Measurements from ENCODE around the gene PGAM5.

The PGAM5 gene

DNA sequence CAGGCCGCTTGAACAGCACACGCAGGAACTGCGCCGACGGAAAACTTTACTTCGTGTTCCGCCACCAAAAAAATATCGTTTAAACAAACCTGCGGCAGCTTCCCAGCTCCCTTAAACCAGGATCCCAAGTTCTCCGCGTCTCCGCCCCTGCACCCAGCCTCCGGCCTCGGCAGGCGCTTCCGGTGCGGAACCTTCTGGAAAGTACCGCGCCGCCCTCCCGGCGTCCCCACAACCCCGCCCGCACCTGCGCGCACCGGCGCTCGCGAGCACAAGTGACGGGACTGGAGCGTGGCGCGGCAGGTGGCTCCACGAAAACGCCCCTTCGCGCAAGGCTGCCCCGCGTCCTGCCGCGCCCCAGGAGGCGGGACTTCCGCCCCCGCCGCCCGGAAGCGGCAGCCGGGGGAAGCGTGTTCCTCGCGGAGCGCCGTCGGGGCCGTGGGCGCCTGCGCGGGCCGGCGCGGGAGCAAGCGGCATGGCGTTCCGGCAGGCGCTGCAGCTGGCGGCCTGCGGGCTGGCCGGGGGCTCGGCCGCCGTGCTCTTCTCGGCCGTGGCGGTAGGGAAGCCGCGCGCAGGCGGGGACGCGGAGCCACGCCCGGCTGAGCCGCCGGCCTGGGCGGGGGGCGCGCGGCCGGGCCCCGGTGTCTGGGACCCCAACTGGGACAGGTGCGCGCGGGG lies at the start of gene PGAM5:
Gene PGAM5 (plus strand): TSS at position 438 of the 675 bp plus-strand sequence. CDS start 35 bp downstream, at position 473.
- peak; percentile 91 for DNase-seq

GRCh38 chr12:132660996-132661395 lies 49.6 kb upstream of the PGAM5 start:
- no peak for DNase-seq

DNA sequence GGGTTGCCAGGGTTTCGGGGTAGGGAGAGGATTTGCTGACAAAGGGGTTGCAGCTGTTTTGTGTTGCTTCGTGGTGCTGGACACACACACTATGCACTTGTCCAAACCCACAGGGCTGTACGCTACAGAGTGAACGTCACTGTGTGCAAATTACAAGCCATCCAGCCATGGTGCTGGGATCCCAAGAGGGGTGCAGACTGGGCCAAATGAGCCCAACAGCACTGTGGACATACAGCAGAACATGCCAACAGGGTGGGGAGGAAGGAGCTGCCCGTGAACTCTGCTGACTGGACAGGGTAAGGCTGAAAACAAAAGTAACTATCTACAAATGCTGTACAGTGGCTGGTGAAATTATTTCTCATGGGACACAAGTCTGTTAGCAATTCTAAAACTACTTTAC lies 48.7 kb upstream of the PGAM5 start:
- DNase-seq, result no peak

DNA sequence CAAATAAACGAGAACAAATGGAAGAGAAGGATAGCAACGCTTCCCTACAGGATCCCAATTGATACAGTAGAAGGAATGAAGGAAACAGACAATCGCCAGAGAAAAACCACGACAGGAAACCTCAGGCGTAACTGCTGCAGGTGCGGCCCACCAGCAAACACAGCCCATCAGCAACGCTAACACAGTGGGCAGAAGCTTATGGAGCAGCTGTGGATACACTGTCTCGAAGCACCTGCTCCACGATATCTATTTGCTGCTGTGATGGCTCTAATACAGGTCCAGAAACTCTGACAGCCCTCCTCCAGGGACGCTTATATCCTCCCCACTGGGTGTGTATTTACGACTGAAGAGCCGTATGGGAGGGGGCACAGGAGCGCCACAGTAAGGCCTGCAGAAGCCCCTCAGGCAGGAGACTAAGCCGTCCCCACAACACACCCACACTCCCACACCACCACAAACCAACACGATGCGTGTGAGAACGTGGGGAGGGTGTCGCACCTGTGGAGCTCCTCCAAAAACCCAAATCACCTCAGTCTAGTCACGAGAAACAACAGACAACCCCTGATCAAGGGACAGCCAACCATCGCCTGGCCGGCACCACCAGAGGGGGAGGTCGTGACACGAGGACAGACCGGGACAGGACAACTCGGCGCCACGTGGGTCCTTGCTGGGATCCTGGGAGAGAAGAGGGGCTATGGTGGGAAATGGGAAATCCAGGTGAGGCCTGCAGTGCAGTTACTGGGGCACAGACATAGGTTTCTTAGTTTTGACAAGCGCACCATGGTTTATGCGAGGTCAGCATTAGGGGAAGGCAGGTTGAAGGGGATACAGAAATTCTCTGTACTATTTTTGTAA lies 47.5 kb upstream of the PGAM5 start:
- no peak for DNase-seq

- no peak for DNase-seq
These were observed 46.2 kb upstream of the PGAM5 start for GRCh38 chr12:132664206-132665148.

GRCh38 chr12:132665149-132665491 lies 45.5 kb upstream of the PGAM5 start:
- DNase-seq, result no peak

DNA sequence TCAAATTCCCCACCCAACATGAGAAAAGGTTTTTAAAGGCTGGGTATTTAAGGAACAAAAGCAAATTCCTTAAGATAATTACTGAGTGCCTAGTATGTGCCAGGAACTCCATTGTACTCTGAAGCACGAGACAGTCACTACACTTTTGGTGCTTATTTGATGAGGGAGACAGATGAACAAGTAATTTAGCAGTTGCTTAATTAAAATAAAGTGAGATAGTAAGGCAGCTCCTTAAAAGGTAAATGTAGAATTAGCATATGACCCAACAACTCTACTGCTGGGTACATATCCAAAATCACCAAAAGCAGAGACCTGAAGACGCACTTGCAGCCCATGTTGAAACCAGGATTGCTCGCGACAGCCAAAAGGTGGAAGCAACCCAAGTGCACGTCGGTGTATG lies 44.8 kb upstream of the PGAM5 start:
- DNase-seq, result no peak

- no peak for DNase-seq
These were observed 42.2 kb upstream of the PGAM5 start for GRCh38 chr12:132668191-132669088.

DNA sequence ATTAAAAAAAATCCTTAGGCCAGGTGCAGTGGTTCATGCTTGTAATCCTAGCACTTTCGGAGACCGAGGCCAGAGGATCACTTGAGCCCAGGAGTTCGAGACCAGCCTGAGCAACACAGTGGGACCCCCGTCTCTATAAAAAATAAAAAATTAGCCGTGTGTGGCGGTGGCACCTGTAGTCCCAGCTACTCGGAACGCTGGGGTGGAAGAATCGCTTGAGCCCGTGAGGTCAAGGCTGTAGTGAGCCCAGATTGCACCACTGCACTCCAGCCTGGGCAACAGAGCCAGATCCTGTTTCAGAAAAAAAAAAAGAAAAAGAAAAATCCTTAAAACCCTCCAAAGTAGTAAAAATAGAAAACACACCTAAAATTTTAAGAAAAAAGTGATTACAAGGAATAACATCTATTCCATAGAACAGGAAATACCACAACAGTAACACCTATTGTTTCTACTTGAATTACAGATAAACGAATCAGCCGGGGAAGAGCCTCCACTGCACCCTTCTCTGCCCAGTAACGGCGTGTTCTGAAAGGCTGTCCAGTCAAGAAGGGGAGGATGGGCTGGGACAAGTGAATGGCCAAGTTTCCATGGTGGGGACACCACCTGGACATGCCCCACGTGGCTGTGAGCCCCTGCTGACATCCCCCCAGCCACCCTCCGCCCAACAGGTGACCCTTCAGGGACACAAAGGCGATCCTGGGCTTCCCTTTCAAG lies 41.3 kb upstream of the PGAM5 start:
- no peak for DNase-seq

DNA sequence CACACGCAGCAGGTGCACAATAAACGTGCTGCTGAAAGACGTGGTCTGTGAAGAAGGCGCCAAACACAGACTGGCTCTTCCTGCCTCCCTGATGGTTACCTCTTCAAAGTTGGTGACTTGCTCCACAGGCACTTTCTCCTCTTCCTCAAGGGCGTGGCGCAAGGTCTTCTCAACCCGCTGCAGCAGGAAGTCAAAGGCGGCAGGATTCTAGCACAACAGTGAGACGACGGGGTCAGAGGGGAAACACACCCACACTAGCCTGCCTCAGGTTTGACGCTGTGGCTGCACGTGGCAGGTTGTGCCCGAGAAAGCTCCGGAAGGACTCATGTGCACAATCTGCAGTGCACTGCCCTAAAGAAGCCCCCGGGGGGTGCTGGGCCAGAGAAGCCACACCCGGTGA lies 38.5 kb upstream of the PGAM5 start:
- DNase-seq, result no peak

DNA sequence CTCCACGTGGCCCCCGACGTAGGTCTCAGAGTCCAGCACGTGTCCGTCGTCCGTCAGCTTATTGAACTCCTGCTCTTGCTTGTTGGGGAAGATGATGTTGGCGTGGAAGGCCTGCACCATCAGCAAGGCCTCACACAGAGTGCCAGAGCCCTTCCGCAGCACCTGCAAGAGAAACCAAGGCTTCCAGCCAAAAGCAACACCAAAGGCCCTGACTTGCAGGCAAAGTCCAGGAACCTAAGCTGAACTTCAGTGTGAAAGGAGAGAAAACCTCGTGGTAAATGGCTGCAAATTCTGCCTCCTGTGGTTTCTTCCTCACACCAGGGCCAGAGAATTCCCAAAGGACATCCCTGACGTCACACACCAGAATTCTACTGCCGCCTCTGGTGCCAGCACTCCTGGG lies 38.0 kb upstream of the PGAM5 start:
- DNase-seq, result no peak

DNA sequence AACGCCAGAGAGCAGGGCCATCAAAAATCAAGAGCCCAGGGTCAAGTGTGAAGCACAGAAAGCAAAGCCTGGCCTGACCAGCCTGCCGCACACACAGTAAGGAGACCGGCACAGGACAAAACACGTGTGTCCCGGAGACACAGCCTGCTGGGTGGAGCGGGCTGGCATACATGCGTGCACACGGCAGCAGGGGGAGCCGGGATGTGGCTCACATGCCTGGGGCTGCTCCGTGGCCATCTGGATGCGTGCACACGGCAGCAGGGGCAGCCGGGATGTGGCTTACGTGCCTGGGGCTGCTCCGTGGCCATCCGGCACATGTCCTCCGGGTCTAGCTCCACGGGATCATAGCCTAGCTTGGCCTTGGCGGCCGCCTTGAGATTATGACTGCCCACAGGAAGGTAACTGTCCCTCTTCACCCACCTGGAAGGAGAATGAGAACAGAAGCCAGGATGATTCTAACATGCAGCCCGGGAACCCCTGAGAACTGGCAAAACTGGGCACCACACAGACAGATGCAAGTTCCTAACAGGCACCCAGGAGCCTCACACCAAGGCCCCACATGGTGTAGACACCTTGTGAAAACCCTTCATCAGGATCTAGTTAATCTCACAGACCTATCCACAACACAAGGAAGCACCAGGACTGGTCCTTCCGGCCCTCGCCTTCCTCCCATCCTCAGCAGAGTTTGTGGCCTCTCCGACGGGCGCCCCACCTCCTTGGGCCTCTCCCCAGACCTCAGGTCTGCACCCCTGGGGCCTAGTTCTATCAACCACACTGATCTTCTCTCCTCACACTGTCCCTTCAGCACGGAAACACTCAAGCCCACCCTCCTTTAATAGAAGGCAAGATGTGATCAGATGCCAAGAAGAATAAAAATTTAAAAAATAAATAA lies 37.1 kb upstream of the PGAM5 start:
- no peak for DNase-seq

DNA sequence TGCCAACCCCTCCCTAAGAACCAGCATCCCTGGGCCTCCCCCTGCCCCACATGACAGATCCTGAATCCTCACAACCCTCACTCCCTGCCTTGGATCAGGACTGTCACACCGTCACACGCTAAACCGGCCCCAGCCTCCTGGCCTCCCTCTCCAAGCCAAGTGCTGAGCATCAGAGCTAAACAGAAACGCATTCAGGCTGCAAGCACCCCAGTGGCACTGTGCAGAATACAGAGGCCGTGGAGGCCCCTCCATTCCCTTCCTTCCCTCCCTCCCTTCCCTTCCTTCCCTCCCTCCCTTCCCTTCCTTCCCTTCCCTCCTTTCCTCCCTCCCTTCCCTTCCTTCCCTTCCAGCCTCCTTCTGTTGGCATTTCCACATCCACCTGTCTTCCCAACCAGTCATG lies 36.1 kb upstream of the PGAM5 start:
- DNase-seq, result no peak

GRCh38 chr12:132675757-132676432 lies 34.7 kb upstream of the PGAM5 start:
- no peak for DNase-seq

DNA sequence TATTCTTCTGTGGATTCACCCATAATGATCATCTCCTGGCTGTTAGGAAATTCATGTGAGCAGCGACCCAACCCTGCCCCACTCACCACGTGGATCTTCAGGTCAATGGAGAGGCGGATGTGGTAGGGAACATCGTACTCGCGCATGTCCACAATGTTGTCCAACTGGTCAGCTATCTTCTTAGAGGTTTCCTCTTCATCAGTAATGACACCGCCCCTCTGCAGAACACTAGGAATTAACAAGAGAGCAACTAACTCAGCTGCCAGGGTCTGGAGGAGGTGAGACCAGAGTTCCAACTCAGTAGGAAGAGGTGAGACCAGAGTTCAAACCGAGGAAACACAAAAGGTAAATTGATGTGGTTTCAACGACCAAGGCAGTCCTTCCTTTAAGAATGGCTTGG lies 33.1 kb upstream of the PGAM5 start:
- no peak for DNase-seq

DNA sequence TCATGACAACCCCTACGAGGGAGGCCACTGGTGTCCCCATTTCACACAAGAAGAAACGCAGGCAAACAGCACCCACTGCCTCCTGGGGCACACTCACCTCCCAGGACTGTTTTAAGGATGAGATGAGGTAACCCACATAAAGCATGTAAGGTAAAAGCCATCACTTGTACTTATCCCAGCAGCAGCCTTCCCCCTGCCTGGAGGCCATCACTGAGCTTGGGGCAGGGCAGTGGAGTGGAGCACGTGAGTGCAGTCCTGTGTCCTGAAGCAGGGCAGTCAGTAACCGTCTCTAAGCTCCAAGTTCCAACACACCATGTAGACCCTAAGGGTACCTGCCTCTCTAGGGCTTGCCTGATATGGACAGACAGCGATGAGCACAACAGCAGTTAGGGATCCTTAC lies 25.2 kb upstream of the PGAM5 start:
- DNase-seq, result no peak

DNA sequence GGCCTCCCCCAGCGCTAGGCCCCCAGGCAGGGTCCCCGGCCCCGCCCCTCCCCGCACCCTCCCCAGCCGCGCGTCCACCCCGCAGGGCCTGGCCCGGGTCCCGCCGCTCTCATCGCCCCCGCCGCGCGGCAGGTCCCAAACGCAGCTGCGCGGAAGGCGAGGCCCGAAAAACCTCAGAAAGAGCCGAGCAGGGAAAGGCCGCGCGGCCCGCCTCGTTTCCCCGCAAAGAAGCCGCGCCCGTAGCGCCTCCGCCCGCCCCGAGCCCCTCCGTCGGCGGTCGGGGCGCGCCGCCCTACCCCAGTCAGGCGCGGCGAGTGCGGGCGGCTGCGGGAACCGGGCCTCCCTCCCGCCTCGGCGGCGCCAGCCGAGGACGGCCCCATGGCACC lies 23.8 kb upstream of the PGAM5 start:
- DNase-seq, result no peak

- DNase-seq, result peak; percentile 97
These were observed 23.2 kb upstream of the PGAM5 start, which contains the start of the genes POLE and PXMP2 for GRCh38 chr12:132687211-132688164. Gene POLE, minus strand, starts transcription at chr12:132687342. Its CDS starts 27 bp downstream, at chr12:132687315. Gene PXMP2, plus strand, starts transcription at chr12:132687587. Its CDS starts 84 bp downstream, at chr12:132687671.

Measured in retina (tissue), 1 donor.